Loucy (cell line): ENCODE data around the gene ST6GAL1.

ENCODE experiments used
- H2AFZ ChIP-seq: fragments of 200-600 bp; sonication (generic); 2 replicates; pipeline ENCODE4 v1.6.0; 2016; ENCODE audit warnings: antibody characterized with exemption, mild to moderate bottlenecking, low read length, moderate library complexity
- H3F3A ChIP-seq: fragments of 200-600 bp; 2 replicates; pipeline ENCODE4 v1.6.0; 2016; ENCODE audit warnings: antibody characterized with exemption, low read depth, mild to moderate bottlenecking
- H3K27me3 ChIP-seq: fragments of 200-600 bp; sonication (generic); 2 replicates; pipeline ENCODE4 v1.6.1; 2014; ENCODE audit warnings: low read length, mild to moderate bottlenecking; ENCODE audit not compliant: insufficient read depth, poor library complexity, severe bottlenecking
- H3K36me3 ChIP-seq: fragments of 200-600 bp; sonication (generic); 2 replicates; pipeline ENCODE4 v1.6.1; 2016; ENCODE audit warnings: low read length; ENCODE audit not compliant: insufficient read depth
- H3K4me1 ChIP-seq: fragments of 200-600 bp; sonication (generic); 2 replicates; pipeline ENCODE4 v1.5.1; 2014; ENCODE audit warnings: low read length, mild to moderate bottlenecking; ENCODE audit not compliant: insufficient read depth, poor library complexity, severe bottlenecking
- H3K4me2 ChIP-seq: fragments of 200-600 bp; sonication (generic); 2 replicates; pipeline ENCODE4 v1.6.0; 2014; ENCODE audit warnings: antibody characterized with exemption, low read length, low read depth, mild to moderate bottlenecking; ENCODE audit not compliant: poor library complexity, severe bottlenecking
- H3K4me3 ChIP-seq: fragments of 200-600 bp; sonication (generic); 2 replicates; pipeline ENCODE4 v1.5.1; 2014; ENCODE audit warnings: low read length, mild to moderate bottlenecking, mixed read lengths; ENCODE audit not compliant: poor library complexity, severe bottlenecking
- H3K79me2 ChIP-seq: fragments of 200-600 bp; sonication (generic); 2 replicates; pipeline ENCODE4 v1.6.1; 2014; ENCODE audit warnings: low read length; ENCODE audit not compliant: insufficient read depth
- H3K9ac ChIP-seq: fragments of 200-600 bp; sonication (generic); 2 replicates; pipeline ENCODE4 v1.6.0; 2014; ENCODE audit warnings: mild to moderate bottlenecking, low read depth, low read length, moderate library complexity; ENCODE audit not compliant: poor library complexity, severe bottlenecking
- H3K9me2 ChIP-seq: fragments of 200-600 bp; sonication (generic); replicated peaks from 2 replicates; pipeline ENCODE4 v1.6.1; 2016; ENCODE audit warnings: low read depth, low read length, mixed read lengths
- H3K9me3 ChIP-seq: fragments of 200-600 bp; sonication (generic); 2 replicates; pipeline ENCODE4 v1.6.1; 2014; ENCODE audit warnings: mild to moderate bottlenecking, antibody characterized with exemption, low read length, low read depth; ENCODE audit not compliant: insufficient read depth
- H4K20me1 ChIP-seq: fragments of 200-600 bp; sonication (generic); 2 replicates; pipeline ENCODE4 v1.6.0; 2014; ENCODE audit warnings: antibody characterized with exemption, low read length, mild to moderate bottlenecking; ENCODE audit not compliant: insufficient read depth, poor library complexity, severe bottlenecking
- CTCF ChIP-seq: fragments of 200-600 bp; sonication (generic); conservative IDR thresholded peaks from 2 replicates; pipeline ENCODE4 v1.5.1; 2014; ENCODE audit warnings: mild to moderate bottlenecking, antibody characterized with exemption, low read length
- EZH2phosphoT487 ChIP-seq: fragments of 200-600 bp; IDR thresholded peaks from 2 replicates; pipeline ENCODE4 v1.6.1; 2018; ENCODE audit warnings: antibody characterized with exemption, mild to moderate bottlenecking, moderate library complexity, borderline replicate concordance

The ST6GAL1 gene

GRCh38 chr3:187040516-187041361 is 110.4 kb downstream of the ST6GAL1 start:
- H3K4me2 ChIP-seq: no peak overlapping the region
- H3K9ac ChIP-seq: no peak overlapping the region

GRCh38 chr3:187041362-187042307 is 111.3 kb downstream of the ST6GAL1 start:
- no peaks in the 10 kb centered on the region for H3K9me3 ChIP-seq
- TF ChIP-seq EZH2phosphoT487: no peak
- no peaks in the 10 kb centered on the region for H3K9me2 ChIP-seq
- peaks cover 20% of the 10 kb centered on the region for H3K4me1 ChIP-seq
- H3K79me2 ChIP-seq: no peaks in the 10 kb centered on the region
- H4K20me1 ChIP-seq: no peaks in the 10 kb centered on the region
- peak overlapping the region; percentile 73 for H2AFZ ChIP-seq
- peak overlapping the region; percentile 15 for H3K4me3 ChIP-seq
- peaks cover 41% of the 10 kb centered on the region; the same call in 1 of the 2 replicates for H3K36me3 ChIP-seq
- no peaks in the 10 kb centered on the region for H3K27me3 ChIP-seq
- peak overlapping the region; percentile 53 for H3K4me2 ChIP-seq
- peak overlapping the region; percentile 38 for H3K9ac ChIP-seq
- 0 out of 2 replicates have a peak, but pooled peaks cover 3% of the 10 kb centered on the region for H3F3A ChIP-seq

More at GRCh38 chr3:187040516-187041361, 110.4 kb downstream of the ST6GAL1 start:
- Histone ChIP-seq H3K9me2 (no peaks in the 10 kb centered on the region), H3K36me3 (peaks cover 41% of the 10 kb centered on the region; the same call in 1 of the 2 replicates), H3K79me2 (no peaks in the 10 kb centered on the region), H2AFZ (no peak overlapping the region), H3K4me3 (no peak overlapping the region), H4K20me1 (no peaks in the 10 kb centered on the region), H3K9me3 (peaks cover 3% of the 10 kb centered on the region; the same call in 1 of the 2 replicates), H3K27me3 (no peaks in the 10 kb centered on the region), H3K4me1 (peaks cover 20% of the 10 kb centered on the region), H3F3A (0 out of 2 replicates have a peak, but pooled peaks cover 3% of the 10 kb centered on the region)
- no peak for TF ChIP-seq EZH2phosphoT487

- Histone ChIP-seq H3F3A (0 out of 2 replicates have a peak, but pooled peaks cover 3% of the 10 kb centered on the region), H4K20me1 (no peaks in the 10 kb centered on the region), H3K4me2 (peak overlapping the region; percentile 53), H2AFZ (0 out of 2 replicates have a peak overlapping the region, but pooled peaks have one; percentile 73), H3K4me3 (peak overlapping the region; percentile 15), H3K27me3 (no peaks in the 10 kb centered on the region), H3K79me2 (no peaks in the 10 kb centered on the region), H3K9ac (peak overlapping the region; percentile 38), H3K4me1 (peaks cover 20% of the 10 kb centered on the region), H3K9me2 (no peaks in the 10 kb centered on the region), H3K36me3 (peaks cover 41% of the 10 kb centered on the region; the same call in 1 of the 2 replicates), H3K9me3 (no peaks in the 10 kb centered on the region)
- TF ChIP-seq CTCF: no peak
- TF ChIP-seq EZH2phosphoT487: no peak
Measured at GRCh38 chr3:187042346-187042745, 112.0 kb downstream of the ST6GAL1 start.
